ENCODE data around the gene HES6. TPM values are rescaled to one million over a fixed set of nuclear protein-coding genes. Genes with fewer than 3 reads are reported as not detected.

HES6 gene
- total RNA-seq = 5.9 and 8.0 TPM in 2 replicates

- intact Hi-C loops (cut with micrococcal nuclease) = loop anchor here (1.0 to 5.0 kb wide), 5 partner anchors 9 to 273 kb away; partner anchors contain the start of genes ILKAP, PER2 and UBE2F
Measured at GRCh38 chr2:238239863-238240756, at the start of gene HES6. Gene HES6 (minus strand): TSS chr2:238240038. CDS start chr2:238239905, 133 bp downstream.

GRCh38 chr2:238289574-238289973, 49.7 kb upstream of the HES6 start:
- intact Hi-C loops (cut with micrococcal nuclease) = loop anchor here (2.0 to 5.0 kb wide), 4 partner anchors 47 to 1113 kb away; partner anchors contain the start of genes HDAC4, HES6 and SCLY

- intact Hi-C loops (cut with micrococcal nuclease) = loop anchor here (1.0 to 5.0 kb wide), 8 partner anchors 31 to 1113 kb away; partner anchors contain the start of genes ASB1, HDAC4, HES6 and ILKAP
Measured at GRCh38 chr2:238288650-238289573, 49.1 kb upstream of the HES6 start.

GRCh38 chr2:238287737-238288649, 48.2 kb upstream of the HES6 start, which contains the start of gene PER2:
Gene PER2 (minus strand): TSS chr2:238288610. CDS start chr2:238277936, 10,674 bp downstream.
- intact Hi-C loops (cut with micrococcal nuclease) = loop anchor here (1.0 to 5.0 kb wide), 8 partner anchors 32 to 1114 kb away; partner anchors contain the start of genes ASB1, HDAC4, HES6 and ILKAP

- intact Hi-C loops (cut with micrococcal nuclease) = loop anchor here (5.0 kb wide), 2 partner anchors 45 to 1115 kb away; partner anchors contain the start of genes HDAC4 and HES6
Measured at GRCh38 chr2:238286987-238287736, 47.3 kb upstream of the HES6 start.

- intact Hi-C loops (cut with micrococcal nuclease) = loop anchor here (5.0 kb wide), 2 partner anchors 44 to 1116 kb away; partner anchors contain the start of genes HDAC4 and HES6
Measured at GRCh38 chr2:238286551-238286950, 46.7 kb upstream of the HES6 start.

GRCh38 chr2:238286095-238286494, 46.3 kb upstream of the HES6 start:
- intact Hi-C loops (cut with micrococcal nuclease) = loop anchor here (5.0 kb wide), 2 partner anchors 44 to 1116 kb away; partner anchors contain the start of genes HDAC4 and HES6

- intact Hi-C loops (cut with micrococcal nuclease) = loop anchor here (5.0 kb wide), 2 partner anchors 43 to 1117 kb away; partner anchors contain the start of genes HDAC4 and HES6
Measured at GRCh38 chr2:238285653-238286082, 45.8 kb upstream of the HES6 start.

GRCh38 chr2:238284802-238285515, 45.1 kb upstream of the HES6 start:
- intact Hi-C loops (cut with micrococcal nuclease) = loop anchor here (5.0 kb wide), 2 partner anchors 43 to 1117 kb away; partner anchors contain the start of genes HDAC4 and HES6

- intact Hi-C loops (cut with micrococcal nuclease) = no loop called here
Measured at GRCh38 chr2:238282861-238283738, 43.3 kb upstream of the HES6 start.

- intact Hi-C loops (cut with micrococcal nuclease) = no loop called here
Measured at GRCh38 chr2:238281826-238282480, 42.1 kb upstream of the HES6 start.

GRCh38 chr2:238280083-238280825, 40.4 kb upstream of the HES6 start:
- intact Hi-C loops (cut with micrococcal nuclease) = no loop called here

- intact Hi-C loops (cut with micrococcal nuclease) = no loop called here
Measured at GRCh38 chr2:238279324-238279682, 39.5 kb upstream of the HES6 start.

GRCh38 chr2:238278626-238279323, 38.9 kb upstream of the HES6 start:
- intact Hi-C loops (cut with micrococcal nuclease) = no loop called here

GRCh38 chr2:238277695-238278094, 37.9 kb upstream of the HES6 start:
- intact Hi-C loops (cut with micrococcal nuclease) = no loop called here

All from T-helper 2 cell treated with Interferon-gamma antibody and Interleukin-4, amounts not matched to agents 100 ng/mL and 5 ng/mL, for 36 hours (primary cell).